ENCODE measurements around the gene DEPDC5. TPM values are rescaled to one million over a fixed set of nuclear protein-coding genes. Genes with fewer than 3 reads are reported as not detected.
A peak's percentile ranks its signal among the peaks of the same experiment; 100 is the strongest.

DEPDC5 gene
- polyA plus RNA-seq, 4 donors = 8.3 to 17.6 (median 15.8) TPM

GRCh38 chr22:31844941-31845340 is 91.1 kb downstream of the DEPDC5 start:
- no peak for DNase-seq (ENCODE audit: low read depth in 4 of 4, low spot score in 3 of 4)

GRCh38 chr22:31846161-31847115 is 92.6 kb downstream of the DEPDC5 start:
- no peak for DNase-seq (ENCODE audit: low read depth in 4 of 4, low spot score in 3 of 4)

- DNase-seq (ENCODE audit: low read depth in 4 of 4, low spot score in 3 of 4) = no peak
These were observed 94.6 kb downstream of the DEPDC5 start for GRCh38 chr22:31848411-31848810.

GRCh38 chr22:31850135-31850534 is 96.3 kb downstream of the DEPDC5 start:
- no peak for DNase-seq (ENCODE audit: low read depth in 4 of 4, low spot score in 3 of 4)

GRCh38 chr22:31852691-31853421 is 99.0 kb downstream of the DEPDC5 start:
- DNase-seq (ENCODE audit: low read depth in 4 of 4, low spot score in 3 of 4) = no peak

- DNase-seq (ENCODE audit: low read depth in 4 of 4, low spot score in 3 of 4) = no peak
These were observed 100.1 kb downstream of the DEPDC5 start for GRCh38 chr22:31853736-31854495.

GRCh38 chr22:31857247-31857646 is 103.4 kb downstream of the DEPDC5 start:
- peak; percentile 36 to 62 (median 44) for DNase-seq (ENCODE audit: low read depth in 4 of 4, low spot score in 3 of 4)

GRCh38 chr22:31861226-31861840 is 107.5 kb downstream of the DEPDC5 start:
- DNase-seq (ENCODE audit: low read depth in 4 of 4, low spot score in 3 of 4) = no peak

GRCh38 chr22:31866918-31867317 is 113.1 kb downstream of the DEPDC5 start:
- no peak for DNase-seq (ENCODE audit: low read depth in 4 of 4, low spot score in 3 of 4)

- no peak for DNase-seq (ENCODE audit: low read depth in 4 of 4, low spot score in 3 of 4)
These were observed 113.8 kb downstream of the DEPDC5 start for GRCh38 chr22:31867386-31868153.

GRCh38 chr22:31869739-31870138 is 115.9 kb downstream of the DEPDC5 start:
- DNase-seq (ENCODE audit: low read depth in 4 of 4, low spot score in 3 of 4) = no peak

- DNase-seq (ENCODE audit: low read depth in 4 of 4, low spot score in 3 of 4) = no peak
These were observed 117.1 kb downstream of the DEPDC5 start for GRCh38 chr22:31870890-31871289.

GRCh38 chr22:31871480-31871879 is 117.7 kb downstream of the DEPDC5 start:
- no peak for DNase-seq (ENCODE audit: low read depth in 4 of 4, low spot score in 3 of 4)

- no peak for DNase-seq (ENCODE audit: low read depth in 4 of 4, low spot score in 3 of 4)
These were observed 118.4 kb downstream of the DEPDC5 start for GRCh38 chr22:31872209-31872608.

- DNase-seq (ENCODE audit: low read depth in 4 of 4, low spot score in 3 of 4) = no peak
These were observed 121.0 kb downstream of the DEPDC5 start for GRCh38 chr22:31874821-31875220.

GRCh38 chr22:31876156-31876920 is 122.5 kb downstream of the DEPDC5 start:
- no peak for DNase-seq (ENCODE audit: low read depth in 4 of 4, low spot score in 3 of 4)

- DNase-seq (ENCODE audit: low read depth in 4 of 4, low spot score in 3 of 4) = no peak
These were observed 125.8 kb downstream of the DEPDC5 start for GRCh38 chr22:31879585-31879984.

- DNase-seq (ENCODE audit: low read depth in 4 of 4, low spot score in 3 of 4) = no peak
These were observed 127.4 kb downstream of the DEPDC5 start for GRCh38 chr22:31881200-31881599.

- no peak for DNase-seq (ENCODE audit: low read depth in 4 of 4, low spot score in 3 of 4)
These were observed 128.0 kb downstream of the DEPDC5 start for GRCh38 chr22:31881865-31882264.
